ENCODE data around the gene CHORDC1.
"Not testable (repeated sequence)": the region's sequence is repeated elsewhere in the genome, so short reads cannot be mapped to it uniquely, and the experiment has no call there.

Gene CHORDC1

DNA sequence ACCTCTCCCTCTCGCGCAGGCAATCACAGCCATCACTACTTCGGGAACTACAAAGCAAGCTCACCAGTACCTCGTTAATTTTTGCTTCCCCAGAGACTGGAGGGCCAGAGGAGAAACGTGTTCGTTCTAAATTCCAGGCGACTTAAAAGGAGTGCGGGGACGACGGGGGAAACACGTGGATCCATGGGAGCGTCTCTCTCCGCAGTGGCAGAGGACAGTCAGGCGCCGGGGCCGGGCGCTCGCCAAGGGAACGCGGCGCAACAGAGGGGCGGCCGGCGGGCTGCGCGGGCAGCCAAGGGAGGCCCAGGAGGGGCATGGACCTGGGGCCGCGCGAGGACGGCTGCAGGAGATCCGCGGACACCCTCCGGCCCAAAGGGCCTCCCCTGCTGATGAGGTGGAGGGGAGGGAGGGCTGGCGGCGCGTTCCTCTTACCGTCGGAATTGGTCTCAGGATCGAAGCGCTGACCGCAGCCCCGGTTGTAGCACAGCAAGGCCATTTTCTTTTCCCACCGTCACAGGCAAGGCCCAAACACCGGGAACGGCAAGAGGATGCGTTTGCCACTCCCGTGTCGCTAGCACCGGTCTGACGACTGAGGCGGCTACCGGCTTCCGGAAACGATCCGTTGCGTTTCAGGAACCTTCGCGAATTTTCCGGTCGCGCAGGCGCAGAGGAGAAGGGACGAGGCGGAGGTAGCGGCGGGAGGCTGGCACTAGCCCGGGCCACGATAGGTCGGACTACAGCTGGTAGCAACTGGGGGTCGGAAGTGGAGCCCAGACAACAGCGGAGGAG is at the start of gene CHORDC1:
Gene CHORDC1 (minus strand): TSS at position 591 of the 789 bp plus-strand sequence. CDS start 95 bp downstream, at position 496.
- DNase-seq (ENCODE audit: low read depth, low spot score), result no peak

- DNase-seq (ENCODE audit: low read depth, low spot score), result no peak
These were observed 34.3 kb upstream of the CHORDC1 start for GRCh38 chr11:90257158-90257525.

GRCh38 chr11:90256404-90257157 is 33.7 kb upstream of the CHORDC1 start:
- DNase-seq (ENCODE audit: low read depth, low spot score), result no peak

- DNase-seq (ENCODE audit: low read depth, low spot score), result no peak
These were observed 31.2 kb upstream of the CHORDC1 start for GRCh38 chr11:90254065-90254464.

DNA sequence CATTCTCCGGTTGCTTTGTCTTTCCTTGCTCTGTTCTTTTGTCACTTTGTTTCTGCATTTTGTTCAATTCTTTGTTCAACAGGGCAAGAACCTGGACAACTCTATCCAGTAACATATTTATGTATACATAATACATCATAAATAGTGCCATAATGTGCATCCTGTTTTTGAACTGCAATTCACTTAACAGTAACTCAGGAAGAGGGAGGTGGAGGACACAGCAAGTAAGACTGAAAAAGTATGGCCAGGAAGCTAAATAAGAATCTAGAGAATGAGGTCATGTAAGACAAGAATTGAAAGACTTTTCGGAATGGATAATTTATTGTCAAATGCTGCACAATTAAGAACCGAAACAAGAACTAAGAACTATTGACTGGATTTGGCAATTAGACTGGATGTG is 29.2 kb upstream of the CHORDC1 start:
- DNase-seq (ENCODE audit: low read depth, low spot score), result no peak

GRCh38 chr11:90251599-90251998 is 28.8 kb upstream of the CHORDC1 start:
- DNase-seq (ENCODE audit: low read depth, low spot score), result no peak

- DNase-seq (ENCODE audit: low read depth, low spot score), result no peak
These were observed 28.1 kb upstream of the CHORDC1 start for GRCh38 chr11:90250970-90251369.

- DNase-seq (ENCODE audit: low read depth, low spot score), result no peak
These were observed 23.6 kb upstream of the CHORDC1 start for GRCh38 chr11:90246468-90246867.

DNA sequence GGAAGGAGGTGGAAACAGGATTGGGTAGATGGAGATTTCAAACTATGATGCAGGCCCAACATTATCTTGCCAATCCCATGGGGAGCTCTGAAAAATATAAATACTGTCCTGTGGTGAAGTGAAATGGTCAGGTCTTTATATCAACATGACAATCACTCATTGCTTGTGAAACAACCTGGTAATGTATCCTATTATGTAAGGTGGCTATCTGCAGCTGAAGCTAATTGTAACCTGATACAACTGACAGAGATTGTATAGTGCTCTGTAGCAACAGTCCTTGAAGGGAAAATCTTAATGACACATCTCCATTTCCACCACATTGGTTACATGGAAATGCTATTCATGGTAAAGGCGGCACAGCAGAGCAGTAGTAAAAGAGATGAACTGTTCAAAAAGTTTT is 20.7 kb upstream of the CHORDC1 start:
- DNase-seq (ENCODE audit: low read depth, low spot score), result no peak

- no peak for DNase-seq (ENCODE audit: low read depth, low spot score)
These were observed 20.1 kb upstream of the CHORDC1 start for GRCh38 chr11:90242894-90243416.

- DNase-seq (ENCODE audit: low read depth, low spot score), result no peak
These were observed 18.6 kb upstream of the CHORDC1 start for GRCh38 chr11:90241414-90241813.

GRCh38 chr11:90239967-90240636 is 17.3 kb upstream of the CHORDC1 start:
- not testable (repeated sequence) for DNase-seq (ENCODE audit: low read depth, low spot score)

DNA sequence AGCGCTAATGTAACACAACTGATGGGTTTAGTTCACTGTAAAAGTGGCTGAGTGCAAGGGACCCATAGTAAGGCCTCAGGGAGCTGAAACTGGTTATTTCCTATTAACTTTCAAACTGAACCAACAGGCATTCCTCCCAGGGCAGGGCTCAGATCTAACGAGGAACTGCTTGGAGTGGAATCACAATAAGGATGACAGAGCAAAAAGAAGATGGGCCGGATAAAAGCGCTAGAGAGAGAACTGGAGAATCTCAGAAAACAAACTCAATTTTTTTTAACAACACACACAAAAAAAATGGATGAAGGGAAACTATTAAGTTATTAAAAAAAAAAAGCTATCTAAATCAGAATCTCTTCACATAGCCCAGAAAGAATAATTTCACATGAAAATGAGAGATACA is 14.2 kb upstream of the CHORDC1 start:
- DNase-seq (ENCODE audit: low read depth, low spot score), result no peak

GRCh38 chr11:90235526-90235925 is 12.7 kb upstream of the CHORDC1 start:
- no peak for DNase-seq (ENCODE audit: low read depth, low spot score)

DNA sequence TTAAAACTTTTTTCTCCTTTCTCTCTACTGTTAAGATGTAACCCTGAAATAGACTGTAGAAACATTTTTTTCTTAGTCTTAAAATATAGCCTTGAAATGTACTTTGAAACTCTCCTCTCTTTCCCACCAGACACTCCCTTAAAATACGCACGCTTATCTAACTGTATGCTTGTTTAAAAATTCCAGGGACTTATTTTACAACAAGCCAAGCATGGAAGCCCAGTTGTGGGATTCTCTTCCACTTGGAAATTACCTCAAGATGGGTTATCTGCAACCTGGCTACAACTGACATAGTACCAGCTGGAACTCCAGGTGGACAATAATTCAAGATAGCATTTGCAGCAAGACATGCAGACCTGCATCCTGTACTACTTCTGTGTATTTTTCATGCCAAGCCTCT is 12.1 kb upstream of the CHORDC1 start:
- no peak for DNase-seq (ENCODE audit: low read depth, low spot score)

GRCh38 chr11:90229791-90230190 is 6.9 kb upstream of the CHORDC1 start:
- DNase-seq (ENCODE audit: low read depth, low spot score), result no peak

DNA sequence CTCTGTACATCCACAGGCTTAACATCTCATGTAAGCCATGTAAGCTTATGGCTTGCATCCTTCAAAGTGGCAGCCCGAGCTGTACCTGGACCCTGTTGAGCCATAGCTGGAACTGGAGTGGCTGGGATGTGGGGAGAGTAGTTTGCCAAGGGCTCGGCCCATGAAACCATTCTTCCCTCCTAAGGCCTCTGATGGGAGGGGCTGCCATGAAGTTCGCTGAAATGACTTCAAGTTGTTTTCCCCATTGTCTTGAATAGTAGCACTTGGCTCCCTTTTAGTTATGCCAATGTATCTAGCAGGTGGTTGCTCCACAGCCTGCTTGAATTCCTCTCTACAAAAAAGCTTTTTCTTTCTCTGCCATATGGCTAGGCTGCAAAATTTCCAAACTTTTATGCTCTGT is 5.2 kb upstream of the CHORDC1 start:
- DNase-seq (ENCODE audit: low read depth, low spot score), result no peak

GRCh38 chr11:90223248-90223585 is 368 bp upstream of the CHORDC1 start:
- no peak for DNase-seq (ENCODE audit: low read depth, low spot score)

DNA sequence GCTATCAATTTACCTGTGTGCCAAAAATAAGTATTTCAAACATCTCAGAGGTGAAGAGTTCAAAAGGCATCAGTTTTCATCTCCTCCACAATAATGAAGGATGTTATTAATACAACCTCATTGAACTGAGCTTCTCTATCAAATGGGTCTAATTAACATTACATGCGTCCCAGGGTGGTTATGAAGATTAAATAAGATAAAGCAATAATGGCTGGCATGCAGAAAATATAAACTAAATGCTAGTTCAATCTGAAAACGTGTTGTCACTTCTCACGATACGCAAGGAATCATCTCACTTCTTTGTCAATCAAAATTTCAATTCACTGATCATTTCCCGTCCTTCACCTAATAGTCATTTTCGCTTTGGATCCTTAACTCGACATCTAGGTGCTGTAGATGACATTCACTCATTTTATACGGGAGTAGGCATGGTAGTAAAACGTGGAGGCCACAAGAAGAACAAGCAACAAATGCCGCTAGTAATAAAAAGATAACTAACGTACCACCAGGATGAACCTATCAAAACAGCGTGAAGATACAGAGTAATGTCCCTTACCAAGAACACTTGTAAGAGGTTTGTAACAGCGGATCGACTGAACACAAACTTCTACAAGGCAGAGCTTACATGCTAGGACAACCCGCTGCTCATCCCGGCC is 918 bp downstream of the CHORDC1 start:
- DNase-seq (ENCODE audit: low read depth, low spot score), result no peak

- no peak for DNase-seq (ENCODE audit: low read depth, low spot score)
These were observed 2.5 kb downstream of the CHORDC1 start for GRCh38 chr11:90220391-90220790.

DNA sequence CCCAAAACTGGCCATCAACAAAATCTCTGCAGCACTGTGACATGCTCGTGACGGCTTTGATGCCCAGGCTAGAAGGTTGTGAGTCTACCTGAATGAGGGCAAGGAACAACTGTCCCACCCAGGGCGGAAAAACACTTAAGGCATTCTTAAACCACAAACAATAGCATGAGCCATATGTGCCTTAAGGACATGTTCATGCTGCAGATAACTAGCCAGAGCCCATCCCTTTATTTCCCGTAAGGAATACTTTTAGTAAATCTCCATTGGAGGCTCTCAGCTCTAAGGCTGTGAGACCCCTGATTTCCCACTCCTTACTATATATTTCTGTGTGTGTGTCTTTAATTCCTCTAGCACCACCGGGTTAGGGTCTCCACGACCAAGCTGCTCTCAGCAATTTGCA is 3.4 kb downstream of the CHORDC1 start:
- DNase-seq (ENCODE audit: low read depth, low spot score), result no peak

- no peak for DNase-seq (ENCODE audit: low read depth, low spot score)
These were observed 4.2 kb downstream of the CHORDC1 start for GRCh38 chr11:90218606-90219005.

All from smooth muscle cell of the brain vasculature (primary cell).